Subcutaneous adipose tissue (tissue), 4 donors: Measurements from ENCODE around the gene STOML2. TPM values are rescaled to one million over a fixed set of nuclear protein-coding genes. Genes with fewer than 3 reads are reported as not detected.

ENCODE experiments used
- total RNA-seq, 4 donors: library from RNA; depleted of rRNA; stranded (reverse); fragments of >200 nt; gene quantifications; one replicate each; pipeline ENCODE4 v1.1.0, GENCODE V29; 2016
- TF ChIP-seq, protein P1 (sequence below): fragments of 450-650 bp; IDR thresholded peaks from one replicate; pipeline ENCODE4 v1.5.1; 2016; ENCODE audit warnings: low read depth, mild to moderate bottlenecking, control low read depth, antibody characterized with exemption, moderate library complexity

STOML2 gene
- total RNA-seq, 4 donors from 2014 or later = 62.7 to 81.2 (median 68.1) TPM

GRCh38 chr9:35116539-35116897 lies 13.6 kb upstream of the STOML2 start:
- TF ChIP-seq, protein P1, sequence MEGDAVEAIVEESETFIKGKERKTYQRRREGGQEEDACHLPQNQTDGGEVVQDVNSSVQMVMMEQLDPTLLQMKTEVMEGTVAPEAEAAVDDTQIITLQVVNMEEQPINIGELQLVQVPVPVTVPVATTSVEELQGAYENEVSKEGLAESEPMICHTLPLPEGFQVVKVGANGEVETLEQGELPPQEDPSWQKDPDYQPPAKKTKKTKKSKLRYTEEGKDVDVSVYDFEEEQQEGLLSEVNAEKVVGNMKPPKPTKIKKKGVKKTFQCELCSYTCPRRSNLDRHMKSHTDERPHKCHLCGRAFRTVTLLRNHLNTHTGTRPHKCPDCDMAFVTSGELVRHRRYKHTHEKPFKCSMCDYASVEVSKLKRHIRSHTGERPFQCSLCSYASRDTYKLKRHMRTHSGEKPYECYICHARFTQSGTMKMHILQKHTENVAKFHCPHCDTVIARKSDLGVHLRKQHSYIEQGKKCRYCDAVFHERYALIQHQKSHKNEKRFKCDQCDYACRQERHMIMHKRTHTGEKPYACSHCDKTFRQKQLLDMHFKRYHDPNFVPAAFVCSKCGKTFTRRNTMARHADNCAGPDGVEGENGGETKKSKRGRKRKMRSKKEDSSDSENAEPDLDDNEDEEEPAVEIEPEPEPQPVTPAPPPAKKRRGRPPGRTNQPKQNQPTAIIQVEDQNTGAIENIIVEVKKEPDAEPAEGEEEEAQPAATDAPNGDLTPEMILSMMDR = no peak

DNA sequence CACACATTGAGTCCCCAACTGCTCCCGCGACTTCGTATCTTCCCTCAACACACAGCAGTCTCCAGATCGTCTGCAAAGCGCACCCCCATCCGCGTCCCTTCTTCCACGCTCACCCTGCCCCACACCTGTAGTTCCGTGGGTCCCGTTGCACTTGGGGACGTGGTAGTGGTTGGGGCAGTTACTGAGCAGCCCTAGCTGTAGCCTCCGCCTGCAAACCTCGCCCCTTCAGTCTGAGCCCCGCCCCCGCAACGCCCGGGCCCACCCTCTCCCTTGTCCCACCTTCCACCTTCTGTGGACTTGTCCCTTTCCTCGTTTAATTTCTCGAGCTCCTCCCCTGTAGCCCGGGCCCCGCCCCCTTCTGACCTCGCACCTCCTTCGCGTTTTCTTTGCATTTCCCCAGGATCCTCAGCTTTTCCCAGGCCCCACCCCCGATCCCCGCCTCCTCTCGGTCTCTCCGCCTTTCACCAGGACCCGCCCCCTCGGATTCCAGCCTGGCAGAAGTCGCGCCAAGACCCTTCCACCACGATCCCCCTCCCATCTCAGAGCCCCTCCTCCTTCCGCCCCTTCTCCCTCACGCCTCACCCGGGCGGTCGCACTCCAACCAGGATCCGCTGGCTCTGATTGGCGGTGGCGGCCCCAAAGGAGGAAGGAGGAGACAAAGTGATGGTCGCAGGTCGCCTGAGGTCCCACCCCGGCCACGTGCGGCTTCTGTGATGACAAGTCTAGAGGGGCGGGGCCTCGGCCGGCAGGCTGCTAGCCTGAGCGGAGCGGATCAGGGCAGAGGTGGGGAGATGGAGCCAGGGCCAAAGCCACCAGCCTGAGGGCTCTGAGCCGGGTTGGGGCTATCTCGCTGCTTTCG lies 13.0 kb upstream of the STOML2 start, which contains the start of gene ATOSB:
ATOSB (minus strand) TSS at position 183 of the 859 bp plus-strand sequence. CDS start 7,588 bp downstream, outside the sequence.
- TF ChIP-seq, protein P1 = no peak

DNA sequence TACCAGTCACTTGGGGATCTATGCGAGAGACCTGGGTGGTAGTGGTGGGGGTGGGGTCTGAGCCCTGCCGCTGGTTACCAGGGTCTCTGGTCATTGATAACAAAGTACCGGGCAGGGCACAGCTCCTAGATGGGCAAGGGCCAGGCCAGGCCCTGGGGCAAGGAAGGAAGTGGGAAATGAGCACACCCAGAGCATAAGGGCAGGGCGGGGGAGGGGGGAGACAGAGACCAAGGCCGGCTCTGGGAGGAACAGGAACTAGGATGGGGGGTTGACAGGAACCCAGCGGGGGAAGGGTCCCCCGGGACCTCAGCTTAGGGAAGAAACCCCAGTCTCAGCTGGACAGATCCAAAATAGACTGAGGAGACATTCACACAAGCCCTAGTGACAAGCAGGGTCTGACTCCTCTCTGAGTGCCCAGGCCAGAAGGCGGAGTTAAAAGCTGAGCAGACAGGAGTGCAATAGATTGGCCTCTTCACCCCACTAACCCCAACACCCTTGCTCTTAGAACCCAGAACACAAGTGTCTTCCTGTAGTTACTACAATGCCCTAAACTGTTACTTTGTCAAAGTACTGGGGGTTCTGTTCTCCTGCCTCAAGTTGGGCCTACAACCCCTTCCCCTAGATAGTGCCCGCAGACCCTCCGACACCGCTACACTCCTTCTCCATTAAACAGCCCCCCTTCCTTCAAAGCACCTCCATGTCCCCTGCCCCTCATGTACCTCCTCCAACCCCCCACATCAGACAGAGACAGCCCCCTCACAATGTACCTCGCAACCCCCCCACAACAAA lies 12.1 kb upstream of the STOML2 start:
- TF ChIP-seq, protein P1 = no peak

DNA sequence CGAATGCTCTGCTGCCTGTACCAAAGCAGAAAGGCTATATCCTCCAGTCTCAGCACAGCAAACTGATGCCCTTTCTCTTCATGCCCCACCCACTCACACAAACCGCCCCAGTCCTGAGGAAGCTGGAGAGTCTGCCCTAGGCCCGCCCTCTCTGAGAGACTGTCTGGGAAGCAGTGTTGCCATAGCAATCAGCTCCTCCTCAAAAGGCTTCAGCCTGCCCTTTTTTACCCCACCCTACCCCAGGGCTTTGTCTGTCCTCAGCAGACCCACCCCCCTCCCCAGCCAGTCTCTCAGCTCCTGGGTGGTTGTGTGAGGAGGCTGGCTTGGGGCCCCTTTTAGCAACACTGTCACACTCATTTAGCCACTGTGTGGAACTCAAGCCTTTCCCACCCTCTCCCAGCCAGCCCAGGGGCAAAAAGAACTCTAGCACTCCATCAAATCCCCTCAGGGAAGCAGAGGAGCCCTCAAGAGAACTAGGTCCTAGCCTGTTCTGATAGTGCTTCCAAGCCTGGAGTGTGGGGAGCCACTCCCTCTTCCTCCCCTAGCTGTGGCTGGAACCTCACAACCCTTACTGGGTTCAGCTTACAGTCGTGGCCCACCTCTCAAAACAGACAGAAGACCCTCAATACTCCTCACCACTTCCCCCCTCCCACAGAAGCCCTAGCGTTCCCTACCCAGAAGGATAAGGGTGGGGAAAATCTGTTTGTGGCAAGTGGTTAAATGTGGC lies 11.3 kb upstream of the STOML2 start:
- TF ChIP-seq, protein P1 = no peak

GRCh38 chr9:35112257-35113020 lies 9.5 kb upstream of the STOML2 start:
- TF ChIP-seq, protein P1 = no peak

GRCh38 chr9:35111001-35111933 lies 8.3 kb upstream of the STOML2 start:
- TF ChIP-seq, protein P1 = no peak
